Vagina (tissue), 2 donors: ENCODE data around the gene SNX19.

Experiments
- POLR2A ChIP-seq, 2 donors: fragments of 450-650 bp; IDR thresholded peaks; one replicate each; pipeline ENCODE4 v1.6.1; 2017; ENCODE audit warnings: antibody characterized with exemption in 2 of 2, mild to moderate bottlenecking in 2 of 2, moderate library complexity in 2 of 2
- POLR2AphosphoS5 ChIP-seq, 2 donors: sonication (generic); formaldehyde crosslinking; IDR thresholded peaks; one replicate each; pipeline ENCODE4 v1.9.0; 2017; ENCODE audit warnings: antibody characterized with exemption in 2 of 2, mild to moderate bottlenecking in 2 of 2, low read depth in 1 of 2; ENCODE audit not compliant: insufficient read depth in 1 of 2
- TF ChIP-seq, protein P1 (sequence below), 3 experiments: fragments of 450-650 bp in 2 of 3; fragments of 200-600 bp in 1 of 3; sonication (generic) in 1 of 3; IDR thresholded peaks; one replicate each; pipeline ENCODE4 v1.5.1; 2017 to 2019; ENCODE audit warnings: antibody characterized with exemption in 3 of 3, mild to moderate bottlenecking in 2 of 3, moderate library complexity in 2 of 3

DNA sequence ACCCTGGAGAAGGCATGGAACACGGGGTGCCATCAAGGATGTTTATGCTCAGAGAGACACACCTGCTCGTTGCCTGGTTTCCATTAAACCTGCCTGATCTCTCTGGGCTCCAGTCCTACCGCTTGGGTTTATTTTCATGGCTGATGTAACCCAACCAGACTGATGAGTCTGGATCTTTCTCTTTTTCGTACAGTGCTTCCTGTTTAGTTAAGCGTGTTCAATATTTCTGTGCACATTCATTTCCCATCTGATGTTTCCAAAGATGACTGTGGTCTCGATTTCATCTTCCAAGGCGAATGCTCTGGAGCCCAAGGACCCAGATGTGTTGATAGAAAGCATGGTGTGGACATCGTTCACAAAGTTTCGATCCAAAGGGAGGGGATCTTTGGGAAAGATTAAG is 84.3 kb downstream of the SNX19 start:
- TF ChIP-seq POLR2A (IDR thresholded peaks at IDR 0.05) (no peak), POLR2AphosphoS5 (IDR thresholded peaks at IDR 0.05; ENCODE audit: insufficient read depth in 1 of 2, low read depth in 1 of 2) (no peak)
- TF ChIP-seq, protein P1, sequence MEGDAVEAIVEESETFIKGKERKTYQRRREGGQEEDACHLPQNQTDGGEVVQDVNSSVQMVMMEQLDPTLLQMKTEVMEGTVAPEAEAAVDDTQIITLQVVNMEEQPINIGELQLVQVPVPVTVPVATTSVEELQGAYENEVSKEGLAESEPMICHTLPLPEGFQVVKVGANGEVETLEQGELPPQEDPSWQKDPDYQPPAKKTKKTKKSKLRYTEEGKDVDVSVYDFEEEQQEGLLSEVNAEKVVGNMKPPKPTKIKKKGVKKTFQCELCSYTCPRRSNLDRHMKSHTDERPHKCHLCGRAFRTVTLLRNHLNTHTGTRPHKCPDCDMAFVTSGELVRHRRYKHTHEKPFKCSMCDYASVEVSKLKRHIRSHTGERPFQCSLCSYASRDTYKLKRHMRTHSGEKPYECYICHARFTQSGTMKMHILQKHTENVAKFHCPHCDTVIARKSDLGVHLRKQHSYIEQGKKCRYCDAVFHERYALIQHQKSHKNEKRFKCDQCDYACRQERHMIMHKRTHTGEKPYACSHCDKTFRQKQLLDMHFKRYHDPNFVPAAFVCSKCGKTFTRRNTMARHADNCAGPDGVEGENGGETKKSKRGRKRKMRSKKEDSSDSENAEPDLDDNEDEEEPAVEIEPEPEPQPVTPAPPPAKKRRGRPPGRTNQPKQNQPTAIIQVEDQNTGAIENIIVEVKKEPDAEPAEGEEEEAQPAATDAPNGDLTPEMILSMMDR (IDR thresholded peaks at IDR 0.05), result no peak
